ENCODE measurements around the gene RTL1.

The RTL1 gene

GRCh38 chr14:100851586-100851916, 52.0 kb downstream of the RTL1 start:
- no peak for DNase-seq (ENCODE audit: low read depth)

DNA sequence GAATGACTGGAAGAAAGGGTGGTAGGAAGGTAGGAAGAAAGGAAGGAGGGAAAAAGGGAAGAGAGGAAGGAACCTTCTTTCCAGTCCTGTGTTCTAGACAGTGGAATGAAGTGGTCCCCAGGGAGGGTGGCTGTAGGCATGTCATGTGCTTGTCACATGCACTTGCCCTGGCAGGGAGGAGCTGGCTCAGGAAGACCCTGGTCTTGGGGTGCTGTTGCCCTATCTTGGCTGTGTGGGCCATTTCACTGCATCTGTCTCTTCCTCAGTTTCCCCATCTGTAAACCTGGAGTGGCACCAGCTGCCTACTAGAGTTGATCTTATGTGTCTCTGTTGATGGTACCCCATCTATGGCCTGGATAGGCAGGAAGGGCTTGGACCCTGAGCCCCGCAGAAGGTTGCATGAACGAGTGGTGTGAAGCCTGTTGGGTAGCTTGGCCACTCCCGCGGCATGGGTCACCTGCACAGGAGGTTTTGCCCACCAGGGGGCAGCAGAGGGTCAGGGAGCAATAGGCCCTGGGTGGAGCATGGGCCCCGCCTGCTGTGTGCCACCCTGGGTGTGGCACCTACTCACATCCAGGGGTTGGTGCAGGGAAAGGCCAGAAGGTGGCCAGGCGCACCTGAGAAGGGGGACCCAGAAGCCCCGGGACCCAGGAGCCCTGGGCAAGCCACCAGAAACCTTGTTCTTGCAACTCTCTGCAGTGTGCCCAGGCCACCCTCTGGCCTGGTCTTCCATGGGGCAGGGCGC, 52.5 kb downstream of the RTL1 start:
- DNase-seq (ENCODE audit: low read depth), result no peak

- peak; percentile 67 for DNase-seq (ENCODE audit: low read depth)
These were observed 54.3 kb downstream of the RTL1 start for GRCh38 chr14:100849115-100849781.

- peak; percentile 71 for DNase-seq (ENCODE audit: low read depth)
These were observed 57.1 kb downstream of the RTL1 start for GRCh38 chr14:100846309-100846859.

DNA sequence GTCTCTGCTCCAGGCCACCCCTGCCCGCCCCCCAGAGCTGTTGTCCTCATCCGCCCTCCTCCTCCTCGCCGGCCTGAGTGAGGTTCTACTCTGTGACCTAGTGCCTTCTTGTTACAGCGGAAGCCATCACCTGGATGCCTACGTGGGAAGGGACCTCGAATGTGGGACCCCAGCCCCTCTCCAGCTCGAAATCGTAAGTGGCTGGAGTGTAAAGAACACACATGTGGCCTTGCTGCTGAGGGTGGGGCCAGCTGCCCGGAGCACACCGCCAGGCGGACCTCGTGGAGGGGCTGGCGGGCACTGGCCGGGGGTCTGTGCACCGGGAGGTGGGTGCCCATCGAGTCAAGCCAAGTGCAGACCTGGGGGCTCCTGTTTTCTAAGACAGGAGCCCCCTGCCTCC, 58.2 kb downstream of the RTL1 start:
- DNase-seq (ENCODE audit: low read depth), result no peak

DNA sequence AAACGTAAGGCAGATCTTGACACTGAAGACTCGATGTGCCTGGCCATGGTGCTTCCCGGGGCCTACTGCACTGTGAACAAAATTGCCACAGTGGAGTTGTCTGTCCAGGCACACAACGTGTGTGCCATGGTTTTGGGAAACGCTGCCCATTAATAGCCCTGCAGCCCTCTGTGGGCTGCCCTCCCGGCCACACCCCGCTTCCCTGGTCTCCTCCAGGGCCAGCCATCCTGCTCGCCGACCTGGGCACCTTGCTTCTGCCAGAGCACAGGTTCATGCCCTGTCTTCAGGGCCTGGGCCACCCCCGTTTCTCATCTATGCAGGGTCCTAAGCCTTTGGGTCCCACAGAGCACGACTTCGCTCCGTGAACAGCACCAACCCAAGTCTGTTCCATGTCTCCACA, 58.7 kb downstream of the RTL1 start:
- DNase-seq (ENCODE audit: low read depth), result no peak

- no peak for DNase-seq (ENCODE audit: low read depth)
These were observed 59.1 kb downstream of the RTL1 start for GRCh38 chr14:100844421-100844820.

DNA sequence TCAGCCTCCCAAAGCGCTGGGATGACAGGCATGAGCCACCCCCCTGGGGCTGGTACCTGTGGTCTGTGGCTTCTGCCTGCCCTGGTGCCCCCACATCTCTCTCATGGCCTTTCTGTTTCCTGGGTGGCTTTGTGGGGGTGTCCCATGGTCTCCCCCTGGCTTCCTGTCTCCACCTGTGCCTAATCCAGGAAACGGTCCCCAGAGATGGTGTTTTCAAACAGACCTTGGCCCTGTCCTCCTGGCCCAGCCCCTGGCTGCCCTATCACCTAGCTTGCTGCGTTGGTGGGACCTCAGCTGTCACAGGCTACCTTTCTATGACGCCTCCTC, 59.5 kb downstream of the RTL1 start:
- DNase-seq (ENCODE audit: low read depth), result no peak

DNA sequence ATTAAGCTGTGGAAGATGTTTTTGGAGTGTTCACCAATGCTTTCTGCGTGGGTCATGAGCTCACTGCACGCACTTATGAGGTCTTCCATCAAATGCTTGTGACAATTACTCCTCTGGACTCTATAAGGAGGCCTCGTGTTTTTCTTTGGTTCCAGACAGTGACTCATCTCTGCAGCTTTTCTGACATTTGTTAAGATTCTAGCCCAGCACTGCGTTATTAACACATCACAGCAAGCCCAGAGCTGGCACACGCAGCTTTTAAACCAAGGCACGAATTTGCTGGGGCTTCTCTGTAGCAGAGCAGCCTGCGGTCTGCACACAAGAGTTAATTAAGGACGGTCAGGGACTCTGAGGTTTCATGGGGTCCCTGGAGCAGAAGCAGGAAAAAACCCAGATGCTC, 60.7 kb downstream of the RTL1 start:
- DNase-seq (ENCODE audit: low read depth), result peak; percentile 95

DNA sequence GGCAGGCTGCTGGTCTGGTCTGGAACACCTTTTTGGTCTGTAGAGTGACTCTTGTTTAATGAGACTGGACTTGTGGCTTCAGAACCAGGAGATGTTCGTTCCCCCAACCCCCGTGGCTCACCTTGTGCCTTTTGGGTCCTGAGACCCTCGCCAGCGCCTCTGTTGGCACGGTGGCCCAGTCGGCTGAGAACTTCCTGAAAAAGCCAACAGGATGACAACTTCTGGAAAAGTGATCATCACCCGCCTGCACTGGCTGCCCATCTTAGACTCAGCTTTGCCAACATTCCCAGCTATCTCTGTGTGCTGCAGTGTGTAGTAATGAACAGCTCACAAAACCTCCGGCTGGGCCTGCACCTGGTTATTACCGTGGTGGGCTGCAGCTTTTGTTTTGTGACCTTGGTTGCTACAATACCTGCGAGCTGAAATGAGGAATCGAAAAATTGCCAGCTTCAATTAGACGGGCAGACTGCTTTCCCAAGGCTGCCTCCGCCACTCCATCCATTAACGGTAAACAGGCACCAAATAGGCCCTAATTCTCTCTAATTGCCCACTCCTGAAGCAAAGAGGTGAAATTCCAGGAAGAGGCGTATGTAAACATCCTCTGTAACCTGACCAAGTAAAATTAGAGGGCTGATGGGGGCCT, 61.6 kb downstream of the RTL1 start:
- no peak for DNase-seq (ENCODE audit: low read depth)

- DNase-seq (ENCODE audit: low read depth), result no peak
These were observed 62.3 kb downstream of the RTL1 start for GRCh38 chr14:100841066-100841760.

- DNase-seq (ENCODE audit: low read depth), result no peak
These were observed 63.0 kb downstream of the RTL1 start for GRCh38 chr14:100840286-100841065.

GRCh38 chr14:100839681-100840111, 63.8 kb downstream of the RTL1 start:
- no peak for DNase-seq (ENCODE audit: low read depth)

DNA sequence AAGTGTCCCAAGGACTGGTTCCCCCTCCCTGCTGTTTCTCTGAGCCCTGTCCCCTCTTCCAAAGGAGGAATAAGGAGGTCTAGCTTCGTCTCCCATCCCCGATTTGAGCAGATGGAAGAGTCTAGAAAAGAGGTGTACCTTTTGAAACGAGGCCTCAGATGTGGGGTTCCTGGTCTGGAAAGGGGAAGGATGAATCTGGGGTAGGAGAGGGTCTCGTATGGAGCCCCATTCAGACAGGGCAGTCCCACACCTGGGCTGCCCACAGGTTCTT, 64.3 kb downstream of the RTL1 start:
- DNase-seq (ENCODE audit: low read depth), result no peak

DNA sequence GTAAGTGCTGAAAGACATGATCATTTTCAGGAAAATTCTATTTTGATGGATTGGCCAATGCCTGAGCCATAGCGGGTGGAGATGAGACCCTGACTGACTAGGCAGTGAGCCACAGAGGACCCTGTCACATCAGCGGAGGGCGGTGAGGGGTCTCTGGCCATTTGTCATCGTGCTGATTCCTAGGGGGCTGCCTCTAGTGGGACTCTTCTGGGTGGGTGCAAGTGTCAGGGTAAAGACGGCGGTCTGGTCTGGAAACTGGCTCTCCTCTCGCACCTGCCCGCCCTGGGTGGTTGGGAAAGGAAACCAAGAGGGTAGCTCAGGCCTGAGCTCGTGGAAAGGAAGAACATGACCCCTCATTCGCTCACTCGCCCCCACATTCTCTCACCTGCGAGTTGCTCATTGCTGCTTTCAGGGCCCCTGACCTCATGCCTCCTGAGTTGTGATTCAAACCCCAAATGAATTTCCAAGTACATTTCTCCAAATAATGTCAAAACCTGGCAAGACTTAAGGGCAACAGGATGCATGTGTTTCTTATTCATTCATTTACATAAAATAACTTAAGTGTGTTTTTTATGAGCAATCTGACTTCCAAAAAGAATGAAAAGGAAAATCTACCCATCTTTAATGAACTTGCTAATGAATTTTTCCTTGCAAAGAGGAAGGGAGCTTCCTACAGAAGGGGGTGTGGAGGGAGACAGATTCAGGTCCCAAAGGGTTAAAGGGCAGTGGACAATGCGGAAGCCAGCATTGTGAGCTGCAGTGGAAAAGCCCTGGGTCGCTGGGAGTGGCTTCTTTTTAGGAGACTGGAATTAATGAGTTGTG, 64.8 kb downstream of the RTL1 start:
- DNase-seq (ENCODE audit: low read depth), result no peak

GRCh38 chr14:100837805-100838350, 65.6 kb downstream of the RTL1 start:
- no peak for DNase-seq (ENCODE audit: low read depth)

GRCh38 chr14:100836941-100837804, 66.3 kb downstream of the RTL1 start:
- DNase-seq (ENCODE audit: low read depth), result no peak

DNA sequence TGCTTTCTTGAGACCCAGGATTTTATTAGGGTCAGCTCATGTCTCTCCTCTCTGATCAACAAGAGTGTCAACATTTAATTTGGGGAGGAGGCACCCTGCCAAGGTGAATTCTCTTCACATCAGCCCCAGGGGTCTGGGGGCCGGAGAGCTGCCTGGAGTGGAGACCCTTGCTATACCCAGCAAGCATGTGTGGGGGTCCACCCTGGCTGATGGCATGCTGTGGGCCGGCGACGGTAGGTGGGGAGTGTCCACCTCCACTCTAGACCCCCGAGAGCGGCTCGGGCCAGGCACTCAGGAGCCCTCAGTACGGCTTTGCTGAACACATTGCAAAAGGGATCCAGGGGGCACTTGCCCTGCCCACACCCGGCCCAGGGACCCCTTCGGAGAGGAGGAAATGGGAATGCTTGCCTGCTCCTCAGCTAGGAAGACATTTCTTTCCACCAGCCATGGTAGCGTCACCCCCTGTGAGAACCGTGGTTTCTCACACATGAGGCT, 67.2 kb downstream of the RTL1 start:
- DNase-seq (ENCODE audit: low read depth), result no peak

DNA sequence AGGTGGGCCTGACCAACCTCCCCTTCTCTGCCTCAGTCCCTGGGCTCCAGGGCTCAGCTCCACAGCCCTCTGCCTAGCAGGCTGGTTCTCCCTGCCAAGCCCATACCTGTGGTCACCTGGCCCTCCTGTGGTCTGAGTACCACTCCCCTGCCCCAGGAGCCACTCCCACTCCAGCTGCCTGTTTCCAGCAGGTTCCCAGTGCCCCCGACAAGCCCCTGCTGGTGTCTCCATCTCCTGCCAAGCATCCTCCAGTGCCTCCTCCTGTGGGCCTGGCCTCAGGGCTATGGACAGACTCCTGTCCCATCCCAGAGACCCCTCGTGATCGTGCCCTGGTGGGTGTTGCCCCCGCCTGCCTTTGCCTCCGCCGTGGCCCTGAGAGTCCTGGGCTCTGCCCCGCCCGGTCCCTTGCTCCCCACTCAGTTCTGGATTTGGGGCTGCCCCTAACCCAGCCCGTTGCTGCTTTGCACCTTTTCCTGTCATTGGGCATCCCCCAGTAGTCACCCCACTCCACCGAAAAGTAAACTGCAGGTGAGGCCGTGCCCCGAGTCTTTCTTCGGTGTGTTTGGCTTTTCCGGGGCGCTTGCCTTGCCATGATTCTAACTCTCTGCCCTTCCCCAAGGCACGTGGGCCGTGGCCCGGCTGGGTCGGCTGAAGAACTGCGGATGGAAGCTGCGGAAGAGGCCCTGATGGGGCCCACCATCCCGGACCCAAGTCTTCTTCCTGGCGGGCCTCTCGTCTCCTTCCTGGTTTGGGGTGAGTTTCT, 67.8 kb downstream of the RTL1 start:
- DNase-seq (ENCODE audit: low read depth), result no peak

Data from amniotic epithelial cell (primary cell).